Osteocyte (in vitro differentiated cells): ENCODE results near the gene RFT1. TPM values are rescaled to one million over a fixed set of nuclear protein-coding genes. Genes with fewer than 3 reads are reported as not detected.
A peak's percentile ranks its signal among the peaks of the same experiment; 100 is the strongest.

ENCODE experiments used
- DNase-seq: peaks from one replicate; pipeline ENCODE4 v3.0.0; 2021; ENCODE audit warnings: mixed read lengths; ENCODE audit not compliant: unreplicated experiment; ENCODE audit errors: extremely low spot score
- H3K27ac Mint-ChIP-seq: one replicate; pipeline ENCODE4 v1.8.0; 2021; ENCODE audit warnings: mild to moderate bottlenecking, mixed read lengths; ENCODE audit not compliant: unreplicated experiment
- H3K27me3 Mint-ChIP-seq: one replicate; pipeline ENCODE4 v1.8.0; 2021; ENCODE audit warnings: mixed read lengths; ENCODE audit not compliant: unreplicated experiment
- H3K36me3 Mint-ChIP-seq: one replicate; pipeline ENCODE4 v1.8.0; 2021; ENCODE audit warnings: mixed read lengths; ENCODE audit not compliant: unreplicated experiment
- H3K4me1 Mint-ChIP-seq: one replicate; pipeline ENCODE4 v1.8.0; 2021; ENCODE audit warnings: mixed read lengths; ENCODE audit not compliant: unreplicated experiment
- H3K4me3 Mint-ChIP-seq: one replicate; pipeline ENCODE4 v1.8.0; 2021; ENCODE audit warnings: mild to moderate bottlenecking, moderate library complexity, mixed read lengths; ENCODE audit not compliant: unreplicated experiment
- H3K9me3 Mint-ChIP-seq: one replicate; pipeline ENCODE4 v1.8.0; 2021; ENCODE audit warnings: mixed read lengths; ENCODE audit not compliant: unreplicated experiment
- CTCF ChIP-seq: fragments of 200-600 bp; sonication (generic); IDR thresholded peaks from 2 replicates; pipeline ENCODE4 v1.5.0; 2021; ENCODE audit warnings: antibody characterized with exemption, mild to moderate bottlenecking, moderate library complexity
- total RNA-seq: library from RNA; stranded (reverse); gene quantifications from 2 replicates; pipeline ENCODE4 v1.2.1, GENCODE V29; 2021

The RFT1 gene
- total RNA-seq, 1 donor from 2014 or later, result 21.4 TPM

- Mint-ChIP-seq H3K9me3 (no peaks in the 10 kb centered on the region), H3K36me3 (peaks cover 3% of the 10 kb centered on the region), H3K4me1 (peaks cover 67% of the 10 kb centered on the region), H3K4me3 (no peak overlapping the region), H3K27ac (no peak overlapping the region), H3K27me3 (no peaks in the 10 kb centered on the region)
- no peak for TF ChIP-seq CTCF
- no peak for DNase-seq
Measured at GRCh38 chr3:53166781-53167291, 36.6 kb upstream of the RFT1 start.

- Mint-ChIP-seq H3K36me3 (peaks cover 3% of the 10 kb centered on the region), H3K27ac (peak overlapping the region; percentile 25), H3K4me3 (no peak overlapping the region), H3K9me3 (no peaks in the 10 kb centered on the region), H3K4me1 (peaks cover 64% of the 10 kb centered on the region), H3K27me3 (no peaks in the 10 kb centered on the region)
- no peak for DNase-seq
- no peak for TF ChIP-seq CTCF
Measured at GRCh38 chr3:53166206-53166605, 36.0 kb upstream of the RFT1 start.

GRCh38 chr3:53164911-53165310 lies 34.7 kb upstream of the RFT1 start:
- H3K4me3 Mint-ChIP-seq, result no peak overlapping the region
- peaks cover 60% of the 10 kb centered on the region for H3K4me1 Mint-ChIP-seq
- DNase-seq, result no peak

GRCh38 chr3:53163444-53164387 lies 33.5 kb upstream of the RFT1 start:
- H3K27ac Mint-ChIP-seq, result peak overlapping the region; percentile 69

More at GRCh38 chr3:53164911-53165310, 34.7 kb upstream of the RFT1 start:
- Mint-ChIP-seq H3K9me3 (no peaks in the 10 kb centered on the region), H3K27ac (no peak overlapping the region), H3K36me3 (no peaks in the 10 kb centered on the region), H3K27me3 (no peaks in the 10 kb centered on the region)
- TF ChIP-seq CTCF, result no peak

More at GRCh38 chr3:53163444-53164387, 33.5 kb upstream of the RFT1 start:
- Mint-ChIP-seq H3K4me3 (no peak overlapping the region), H3K27me3 (no peaks in the 10 kb centered on the region), H3K9me3 (no peaks in the 10 kb centered on the region), H3K36me3 (no peaks in the 10 kb centered on the region), H3K4me1 (peaks cover 49% of the 10 kb centered on the region)
- TF ChIP-seq CTCF, result no peak
- no peak for DNase-seq
